GM12864 (cell line): ENCODE measurements around the gene WDR48.

ENCODE experiments used
- DNase-seq: peaks from one replicate; pipeline ENCODE4 v3.0.0-alpha.2; 2011; ENCODE audit warnings: low read depth
- H3K4me3 ChIP-seq: 2 replicates; pipeline ENCODE4 v1.5.1; 2011; ENCODE audit warnings: mild to moderate bottlenecking, low read depth, low read length, control low read depth
- CTCF ChIP-seq: IDR thresholded peaks from 2 replicates; pipeline ENCODE4 v1.5.1; 2011; ENCODE audit warnings: low read depth, mild to moderate bottlenecking, moderate library complexity, low read length, control low read depth, inconsistent platforms; ENCODE audit errors: missing control alignments

WDR48 gene

GRCh38 chr3:39109086-39109485 is 57.3 kb downstream of the WDR48 start:
- no peak for TF ChIP-seq CTCF
- no peak overlapping the region for H3K4me3 ChIP-seq
- no peak for DNase-seq

- TF ChIP-seq CTCF = no peak
- H3K4me3 ChIP-seq = no peak overlapping the region
- no peak for DNase-seq
Observed at GRCh38 chr3:39110041-39110639, 58.3 kb downstream of the WDR48 start.

- H3K4me3 ChIP-seq = no peak overlapping the region
- no peak for TF ChIP-seq CTCF
- no peak for DNase-seq
Observed at GRCh38 chr3:39112113-39112512, 60.3 kb downstream of the WDR48 start.

- no peak overlapping the region for H3K4me3 ChIP-seq
- DNase-seq = no peak
- no peak for TF ChIP-seq CTCF
Observed at GRCh38 chr3:39112535-39112934, 60.7 kb downstream of the WDR48 start.

- no peak for DNase-seq
- no peak overlapping the region for H3K4me3 ChIP-seq
- TF ChIP-seq CTCF = no peak
Observed at GRCh38 chr3:39113291-39113690, 61.5 kb downstream of the WDR48 start.

- no peak for DNase-seq
- no peak for TF ChIP-seq CTCF
Observed at GRCh38 chr3:39114456-39114855, 62.6 kb downstream of the WDR48 start.

GRCh38 chr3:39115870-39116269 is 64.1 kb downstream of the WDR48 start:
- TF ChIP-seq CTCF = no peak
- DNase-seq = no peak
- H3K4me3 ChIP-seq = no peak overlapping the region

More at GRCh38 chr3:39114456-39114855, 62.6 kb downstream of the WDR48 start:
- no peak overlapping the region for H3K4me3 ChIP-seq
